OCI-LY3 (cell line): ENCODE measurements around the gene LSG1.
A peak's percentile ranks its signal among the peaks of the same experiment; 100 is the strongest.

Experiments used
- H2AFZ ChIP-seq: fragments of 200-600, 300-600 bp; shearing (Covaris generic); 2 replicates; pipeline ENCODE4 v1.6.0; 2014; ENCODE audit warnings: antibody characterized with exemption, low read depth, low read length
- H3K27ac ChIP-seq: fragments of 200-600, 300-600 bp; sonication (generic); 2 replicates; pipeline ENCODE4 v1.5.1; 2014; ENCODE audit warnings: mild to moderate bottlenecking, low read length, moderate library complexity, mixed read lengths
- H3K27me3 ChIP-seq: fragments of 200-600, 300-600 bp; sonication (generic); 2 replicates; pipeline ENCODE4 v1.6.1; 2014; ENCODE audit warnings: low read depth, low read length, mixed read lengths
- H3K36me3 ChIP-seq: fragments of 200-600, 300-600 bp; sonication (generic); replicated peaks from 2 replicates; pipeline ENCODE3; 2014; ENCODE audit warnings: low read depth, low read length, mixed read lengths
- H3K4me1 ChIP-seq: fragments of 300-600, 200-600 bp; sonication (generic); 2 replicates; pipeline ENCODE4 v1.6.1; 2014; ENCODE audit warnings: low read length, mixed read lengths
- H3K4me2 ChIP-seq: fragments of 200-600, 300-600 bp; sonication (generic); 2 replicates; pipeline ENCODE4 v1.6.1; 2014; ENCODE audit warnings: low read length, mixed read lengths
- H3K4me3 ChIP-seq: fragments of 300-600, 200-600 bp; sonication (generic); 2 replicates; pipeline ENCODE4 v1.5.1; 2014; ENCODE audit warnings: antibody characterized with exemption, mild to moderate bottlenecking, low read length, moderate library complexity
- H3K79me2 ChIP-seq: fragments of 300-600, 200-600 bp; shearing (Covaris generic); 2 replicates; pipeline ENCODE4 v1.6.1; 2014; ENCODE audit warnings: mild to moderate bottlenecking, low read length, mixed read lengths
- H3K9ac ChIP-seq: fragments of 300-600, 200-600 bp; shearing (Covaris generic); 2 replicates; pipeline ENCODE4 v1.6.0; 2014; ENCODE audit warnings: mild to moderate bottlenecking, low read length, moderate library complexity
- H3K9me3 ChIP-seq: fragments of 200-600, 300-600 bp; shearing (Covaris generic); 2 replicates; pipeline ENCODE4 v1.6.1; 2014; ENCODE audit warnings: low read length, mixed read lengths; ENCODE audit not compliant: insufficient read depth
- H4K20me1 ChIP-seq: fragments of 200-600, 300-600 bp; sonication (generic); 2 replicates; pipeline ENCODE4 v1.6.1; 2016; ENCODE audit warnings: low read length, mixed read lengths; ENCODE audit not compliant: insufficient read depth
- CTCF ChIP-seq: fragments of 200-600, 300-600 bp; sonication (generic); IDR thresholded peaks from 2 replicates; pipeline ENCODE4 v1.5.1; 2014; ENCODE audit warnings: antibody characterized with exemption, low read length, low read depth
- EZH2phosphoT487 ChIP-seq: fragments of 200-600 bp; shearing (Covaris generic); IDR thresholded peaks from 2 replicates; pipeline ENCODE4 v1.6.1; 2018; ENCODE audit warnings: antibody characterized with exemption, mixed run types, low read depth

Gene LSG1

DNA sequence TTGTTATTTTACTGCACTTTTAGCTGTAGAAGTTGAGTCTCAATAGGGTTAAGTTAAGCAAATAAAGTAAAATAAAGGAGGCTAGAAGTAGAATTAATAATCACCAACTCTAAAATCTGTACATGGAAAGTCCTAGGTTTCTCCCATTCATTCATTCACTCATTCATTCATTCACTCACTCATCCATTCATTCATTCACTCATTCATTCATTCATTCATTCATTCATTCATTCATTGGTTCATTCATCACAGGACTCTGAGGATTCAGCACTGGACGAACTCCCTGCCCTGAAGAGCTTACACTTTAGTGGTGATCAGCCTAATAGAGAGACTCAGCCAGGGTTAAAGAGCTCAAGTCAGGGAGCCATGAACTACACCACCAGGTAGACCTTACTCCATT lies 4.5 kb upstream of the LSG1 start:
- H3K9me3 ChIP-seq = no peaks in the 10 kb centered on the region
- no peak overlapping the region for H2AFZ ChIP-seq
- no peak overlapping the region for H3K27ac ChIP-seq
- peaks cover 6% of the 10 kb centered on the region for H3K79me2 ChIP-seq
- TF ChIP-seq EZH2phosphoT487 (no peak), CTCF (no peak)
- peaks cover 18% of the 10 kb centered on the region for H3K4me1 ChIP-seq
- H3K4me3 ChIP-seq = no peak overlapping the region
- H3K4me2 ChIP-seq = no peak overlapping the region
- H3K9ac ChIP-seq = no peak overlapping the region
- H3K36me3 ChIP-seq = no peaks in the 10 kb centered on the region
- H3K27me3 ChIP-seq = peaks cover 17% of the 10 kb centered on the region; the same call in 1 of the 2 replicates
- no peaks in the 10 kb centered on the region for H4K20me1 ChIP-seq

- Histone ChIP-seq H3K9ac (no peak overlapping the region), H3K79me2 (peaks cover 14% of the 10 kb centered on the region), H4K20me1 (0 out of 2 replicates have a peak, but pooled peaks cover 3% of the 10 kb centered on the region), H3K4me1 (peaks cover 17% of the 10 kb centered on the region), H3K9me3 (no peaks in the 10 kb centered on the region), H2AFZ (peak overlapping the region; percentile 46; the same call in 1 of the 2 replicates), H3K4me2 (peak overlapping the region; percentile 25), H3K27ac (no peak overlapping the region), H3K4me3 (no peak overlapping the region; the same call in 1 of the 2 replicates), H3K36me3 (no peaks in the 10 kb centered on the region), H3K27me3 (peaks cover 17% of the 10 kb centered on the region; the same call in 1 of the 2 replicates)
- TF ChIP-seq CTCF (no peak), EZH2phosphoT487 (no peak)
Measured at GRCh38 chr3:194675680-194676079, 3.7 kb upstream of the LSG1 start.

GRCh38 chr3:194675081-194675640 lies 3.2 kb upstream of the LSG1 start:
- Histone ChIP-seq H3K9me3 (no peaks in the 10 kb centered on the region), H3K79me2 (peaks cover 19% of the 10 kb centered on the region), H3K27ac (no peak overlapping the region), H3K9ac (no peak overlapping the region), H3K4me3 (no peak overlapping the region; the same call in 1 of the 2 replicates), H4K20me1 (0 out of 2 replicates have a peak, but pooled peaks cover 3% of the 10 kb centered on the region), H3K4me2 (peak overlapping the region; percentile 25), H3K4me1 (peaks cover 22% of the 10 kb centered on the region), H2AFZ (peak overlapping the region; percentile 46; the same call in 1 of the 2 replicates), H3K36me3 (no peaks in the 10 kb centered on the region), H3K27me3 (peaks cover 17% of the 10 kb centered on the region; the same call in 1 of the 2 replicates)
- TF ChIP-seq CTCF (no peak), EZH2phosphoT487 (no peak)

DNA sequence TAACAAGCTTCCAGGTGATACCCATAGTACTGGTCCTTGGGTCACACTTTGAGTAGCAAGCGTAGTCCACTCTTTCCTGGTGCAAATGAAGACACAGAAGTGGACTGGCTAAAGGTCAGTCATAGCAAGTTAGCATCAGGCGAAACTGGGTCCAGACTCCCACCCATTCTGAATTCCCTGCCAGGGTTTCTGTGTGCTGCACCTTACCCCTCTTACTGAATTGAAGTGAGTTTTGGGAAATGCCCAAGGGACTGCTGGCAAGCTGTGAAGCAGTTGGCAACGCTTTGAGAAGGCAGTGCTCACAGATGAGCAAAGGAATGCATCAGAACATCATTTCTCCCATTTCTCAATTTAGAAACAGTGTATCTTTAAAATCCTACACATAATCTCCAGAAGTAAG lies 1.8 kb upstream of the LSG1 start:
- Histone ChIP-seq H3K4me3 (no peak overlapping the region), H3K9me3 (no peaks in the 10 kb centered on the region), H3K4me1 (peaks cover 24% of the 10 kb centered on the region), H3K79me2 (peaks cover 31% of the 10 kb centered on the region), H3K27ac (no peak overlapping the region), H3K4me2 (no peak overlapping the region), H3K36me3 (peaks cover 5% of the 10 kb centered on the region), H4K20me1 (0 out of 2 replicates have a peak, but pooled peaks cover 3% of the 10 kb centered on the region), H3K9ac (no peak overlapping the region), H2AFZ (no peak overlapping the region), H3K27me3 (peaks cover 17% of the 10 kb centered on the region; the same call in 1 of the 2 replicates)
- TF ChIP-seq CTCF (no peak), EZH2phosphoT487 (no peak)
